PFSK-1 (cell line): ENCODE measurements around the gene GFRA1.

Experiments
- FOXP2 ChIP-seq: optimal IDR thresholded peaks from 2 replicates; pipeline ENCODE3; 2011; ENCODE audit warnings: borderline replicate concordance, control low read depth, inconsistent platforms; ENCODE audit not compliant: insufficient read depth; ENCODE audit errors: extremely low read length, extremely low read depth
- POLR2AphosphoS5 ChIP-seq: IDR thresholded peaks from 2 replicates; pipeline ENCODE4 v1.6.1; 2012; ENCODE audit warnings: low read depth, mild to moderate bottlenecking, control low read depth, low read length, moderate library complexity
- REST ChIP-seq, 2 experiments: IDR thresholded peaks; 2 replicates each; pipeline versions ENCODE4 v1.6.1 to v1.8.0; 2011 to 2012; ENCODE audit warnings: low read depth in 2 of 2, low read length in 2 of 2, control low read depth in 1 of 2, inconsistent platforms in 1 of 2, mild to moderate bottlenecking in 1 of 2, moderate library complexity in 1 of 2; ENCODE audit not compliant: insufficient read depth in 1 of 2
- SIN3A ChIP-seq: IDR thresholded peaks from 2 replicates; pipeline ENCODE4 v1.6.1; 2012; ENCODE audit warnings: mild to moderate bottlenecking, low read length, moderate library complexity, borderline replicate concordance; ENCODE audit not compliant: insufficient read depth
- TAF1 ChIP-seq: IDR thresholded peaks from 2 replicates; pipeline ENCODE4 v1.6.1; 2012; ENCODE audit warnings: low read length, control low read depth, borderline replicate concordance; ENCODE audit not compliant: insufficient read depth

- TF ChIP-seq TAF1 (no peak), POLR2AphosphoS5 (no peak), REST (IDR thresholded peaks at IDR 0.05; ENCODE audit: insufficient read depth in 1 of 2, low read depth in 2 of 2, low read length in 2 of 2) (no peak), SIN3A (no peak), FOXP2 (no peak)
Measured at GRCh38 chr10:116063107-116063506, 209.9 kb downstream of the GFRA1 start.
